A549 (cell line): ENCODE measurements around the gene GAL3ST1. TPM values are rescaled to one million over a fixed set of nuclear protein-coding genes. Genes with fewer than 3 reads are reported as not detected.

Experiments used
- ATAC-seq, 2 experiments: fragments of 200-7000 bp in 1 of 2; fragments of >200 bp in 1 of 2; cut with Nextera tagmentation in 1 of 2; cut with Tn5 transposase in 1 of 2; 3 replicates each; pipeline versions ENCODE4 v1.8.0 to v1.9.1; 2018 to 2020; ENCODE audit warnings: mild to moderate bottlenecking in 1 of 2, moderate library complexity in 1 of 2
- CTCF ChIA-PET: fragments of 300-600 bp; sonication (Branson Sonifier 250); formaldehyde crosslinking; extraction: SDS; loops from one replicate; lab custom pipeline; 2021; ENCODE audit warnings: antibody characterized with exemption, inconsistent platforms; lab: Yijun Ruan, JAX
- POLR2A ChIA-PET: fragments of 350-600 bp; formaldehyde crosslinking; extraction: SDS; loops from one replicate; lab custom pipeline; 2021; ENCODE audit warnings: antibody characterized with exemption, inconsistent platforms; lab: Yijun Ruan, JAX
- DNase-seq, 2 experiments: peaks; one replicate each; pipeline versions ENCODE4 v3.0.0 to v3.0.0-alpha.2; 2011 to 2016; ENCODE audit warnings: low read depth in 1 of 2, low spot score in 1 of 2
- FAIRE-seq: peaks from 2 replicates; lab custom pipeline; 2011; peaks lifted over from hg19 to GRCh38; lab: Jason Lieb, UNC
- H3K27ac ChIP-seq, 2 experiments: fragments of >200 bp; sonication (Bioruptor Twin); formaldehyde crosslinking; 3 replicates each; pipeline ENCODE4 v1.5.1; 2016 to 2017
- H3K4me1 ChIP-seq: fragments of >200 bp; sonication (Bioruptor Twin); formaldehyde crosslinking; 3 replicates; pipeline ENCODE4 v1.6.1; 2016
- H3K4me2 ChIP-seq: fragments of >200 bp; sonication (Bioruptor Twin); formaldehyde crosslinking; 3 replicates; pipeline ENCODE4 v1.6.1; 2016
- H3K4me3 ChIP-seq: fragments of >200 bp; sonication (Bioruptor Twin); formaldehyde crosslinking; 3 replicates; pipeline ENCODE4 v1.5.1; 2016
- H3K9me3 ChIP-seq: fragments of >200 bp; sonication (Bioruptor Twin); formaldehyde crosslinking; 3 replicates; pipeline ENCODE4 v1.6.1; 2016
- CBX2 ChIP-seq: fragments of 200-600 bp; sonication (generic); IDR thresholded peaks from 2 replicates; pipeline ENCODE4 v1.6.1; 2016; ENCODE audit warnings: low read depth, mild to moderate bottlenecking, borderline replicate concordance
- CBX8 ChIP-seq: fragments of 200-600 bp; sonication (generic); IDR thresholded peaks from 2 replicates; pipeline ENCODE4 v1.6.1; 2016
- CEBPB ChIP-seq, 2 experiments: fragments of >200 bp in 1 of 2; sonication (Bioruptor Twin) in 1 of 2; formaldehyde crosslinking in 1 of 2; IDR thresholded peaks; 2 replicates each; pipeline ENCODE4 v1.6.1; 2012 to 2016
- EHMT2 ChIP-seq: fragments of 200-600 bp; sonication (generic); IDR thresholded peaks from 2 replicates; pipeline ENCODE4 v1.6.1; 2016; ENCODE audit warnings: antibody characterized with exemption, low read depth, mild to moderate bottlenecking, moderate library complexity
- FOXS1 ChIP-seq: fragments of 250-450 bp; sonication (Bioruptor Pico); IDR thresholded peaks from 2 replicates; pipeline ENCODE4 v1.5.0; 2020; ENCODE audit warnings: mild to moderate bottlenecking, moderate library complexity
- HDAC2 ChIP-seq: fragments of 200-600 bp; sonication (generic); IDR thresholded peaks from 2 replicates; pipeline ENCODE4 v1.6.1; 2016
- HOXB13 ChIP-seq: fragments of 250-450 bp; sonication (Bioruptor Pico); IDR thresholded peaks from 2 replicates; pipeline ENCODE4 v1.5.0; 2020; ENCODE audit warnings: low read depth, mild to moderate bottlenecking, moderate library complexity
- HOXB5 ChIP-seq: fragments of 250-450 bp; sonication (Bioruptor Pico); IDR thresholded peaks from 2 replicates; pipeline ENCODE4 v1.5.0; 2020; ENCODE audit warnings: mild to moderate bottlenecking, moderate library complexity
- JUN ChIP-seq, 2 experiments: fragments of >200 bp; sonication (Bioruptor Twin); formaldehyde crosslinking; IDR thresholded peaks; 2 replicates in 1 of 2; 3 replicates in 1 of 2; pipeline ENCODE4 v1.6.1; 2016 to 2017
- MAX ChIP-seq: IDR thresholded peaks from 2 replicates; pipeline ENCODE4 v1.6.1; 2012
- MYC ChIP-seq: IDR thresholded peaks from 2 replicates; pipeline ENCODE4 v1.6.1; 2012; ENCODE audit warnings: mild to moderate bottlenecking, inconsistent platforms, low read length, improper control_type of control experiment, borderline replicate concordance
- RNF2 ChIP-seq: fragments of 200-600 bp; sonication (generic); IDR thresholded peaks from 2 replicates; pipeline ENCODE4 v1.6.1; 2016; ENCODE audit warnings: low read depth, mild to moderate bottlenecking, antibody characterized with exemption, moderate library complexity, borderline replicate concordance
- SMC3 ChIP-seq: fragments of >200 bp; sonication (Bioruptor Twin); formaldehyde crosslinking; IDR thresholded peaks from 3 replicates; pipeline ENCODE4 v1.6.1; 2018; ENCODE audit warnings: inconsistent platforms
- WGBS: methylation state at CpG from one replicate; pipeline ENCODE4 v1.1.6; 2017; ENCODE audit errors: missing lambda C conversion rate; 5-methylcytosine and 5-hydroxymethylcytosine counted together
- polyA plus RNA-seq, 4 experiments: library from polyadenylated mRNA; depleted of rRNA in 3 of 4; stranded (reverse); fragments of >200 nt; fragmentation: RNase III in 1 of 4; extraction: RNeasy Plus Mini Kit Qiagen cat#74134 plus additional on column Dnase treatment in 1 of 4; gene quantifications; 2 replicates in 3 of 4; 3 replicates in 1 of 4; pipeline ENCODE4 v1.2.3, GENCODE V29; 2011 to 2017
- TF ChIP-seq, protein P1 (sequence below): fragments of >200 bp; sonication (Bioruptor Twin); formaldehyde crosslinking; IDR thresholded peaks from 3 replicates; pipeline ENCODE4 v1.6.1; 2016
- TF ChIP-seq, protein P2 (sequence below): fragments of 200-600 bp; sonication (generic); IDR thresholded peaks from 2 replicates; pipeline ENCODE4 v1.6.1; 2016; ENCODE audit warnings: antibody characterized with exemption, mild to moderate bottlenecking, moderate library complexity

GAL3ST1 gene
- polyA plus RNA-seq, 2 of the 4 experiments (the other 2 are of a cell fraction), result 8.7 to 14.0 TPM

GRCh38 chr22:30523646-30524489 is 50.6 kb downstream of the GAL3ST1 start:
- no peaks in the 10 kb centered on the region for H3K9me3 ChIP-seq
- no peak overlapping the region for H3K4me3 ChIP-seq
- H3K27ac ChIP-seq, result no peak overlapping the region
- WGBS, result 52% methylated on average over 8 of the region's 8 CpGs
- no peak for TF ChIP-seq HOXB13 (CRISPR knock-in tag)
- no peak for TF ChIP-seq MAX
- TF ChIP-seq, all 56 proteins: peak for 0
- no peak overlapping the region for H3K4me2 ChIP-seq
- CTCF ChIA-PET, result interaction anchor here (1.0 kb wide), 1 partner anchor 29 kb away, joined by 3 read pairs; no protein-coding TSS in a partner anchor
- H3K4me1 ChIP-seq, result no peaks in the 10 kb centered on the region
- POLR2A ChIA-PET, result no interaction called here
- DNase-seq (no peak), ATAC-seq (no peak), FAIRE-seq (no peak)

DNA sequence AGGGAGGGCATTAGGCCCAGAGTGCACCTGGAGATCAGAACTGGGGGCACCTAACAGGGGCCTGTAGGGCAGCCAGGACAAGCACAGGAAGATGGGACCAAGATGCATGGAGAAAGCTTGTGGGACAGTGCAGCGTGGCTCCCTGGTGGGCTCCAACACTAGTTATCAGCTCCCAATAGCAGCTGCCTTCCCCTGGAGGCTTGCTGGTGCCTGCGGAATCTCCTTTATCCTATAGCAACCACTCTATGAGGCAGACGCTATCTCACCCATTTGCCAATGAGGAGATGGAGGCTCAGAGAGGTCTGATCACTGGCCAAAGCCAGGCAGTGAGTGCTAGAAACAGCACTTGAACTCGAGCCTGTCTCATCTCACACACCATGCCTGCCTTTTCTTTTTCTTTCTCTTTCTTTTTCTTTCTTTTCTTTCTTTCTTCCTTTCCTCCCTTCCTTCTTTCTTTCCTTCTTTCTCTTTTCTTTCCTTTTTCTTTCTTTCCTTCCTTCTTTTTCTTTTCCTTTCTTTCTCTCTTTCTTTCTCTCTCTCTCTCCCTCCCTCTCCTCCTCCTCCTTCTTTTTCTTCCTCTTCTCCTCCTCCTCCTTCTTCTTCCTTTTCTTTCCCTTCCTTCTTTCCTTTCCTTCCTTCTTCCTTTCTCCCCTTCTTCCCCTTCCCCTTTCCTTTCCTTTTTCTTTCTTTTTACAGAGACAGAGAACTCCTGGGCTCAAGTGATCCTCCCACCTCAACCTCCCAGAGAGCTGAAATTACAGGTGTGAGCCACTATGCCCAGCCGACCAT is 52.9 kb downstream of the GAL3ST1 start:
- CTCF ChIA-PET, result no interaction called here
- Histone ChIP-seq H3K4me1 (no peaks in the 10 kb centered on the region), H3K9me3 (no peaks in the 10 kb centered on the region), H3K4me2 (no peak overlapping the region), H3K4me3 (no peak overlapping the region), H3K27ac (no peak overlapping the region)
- no peak for FAIRE-seq
- no peak for DNase-seq
- WGBS, result 55% methylated on average over 5 of the region's 5 CpGs
- ATAC-seq, result no peak
- no peak for TF ChIP-seq MAX
- no peak for TF ChIP-seq MYC
- no peak for TF ChIP-seq JUN (IDR thresholded peaks at IDR 0.05)
- no peak for TF ChIP-seq CEBPB (IDR thresholded peaks at IDR 0.05)
- no peak for TF ChIP-seq HDAC2
- TF ChIP-seq HOXB5 (CRISPR knock-in tag), result no peak
- TF ChIP-seq SMC3, result no peak
- TF ChIP-seq EHMT2, result no peak
- POLR2A ChIA-PET, result no interaction called here

DNA sequence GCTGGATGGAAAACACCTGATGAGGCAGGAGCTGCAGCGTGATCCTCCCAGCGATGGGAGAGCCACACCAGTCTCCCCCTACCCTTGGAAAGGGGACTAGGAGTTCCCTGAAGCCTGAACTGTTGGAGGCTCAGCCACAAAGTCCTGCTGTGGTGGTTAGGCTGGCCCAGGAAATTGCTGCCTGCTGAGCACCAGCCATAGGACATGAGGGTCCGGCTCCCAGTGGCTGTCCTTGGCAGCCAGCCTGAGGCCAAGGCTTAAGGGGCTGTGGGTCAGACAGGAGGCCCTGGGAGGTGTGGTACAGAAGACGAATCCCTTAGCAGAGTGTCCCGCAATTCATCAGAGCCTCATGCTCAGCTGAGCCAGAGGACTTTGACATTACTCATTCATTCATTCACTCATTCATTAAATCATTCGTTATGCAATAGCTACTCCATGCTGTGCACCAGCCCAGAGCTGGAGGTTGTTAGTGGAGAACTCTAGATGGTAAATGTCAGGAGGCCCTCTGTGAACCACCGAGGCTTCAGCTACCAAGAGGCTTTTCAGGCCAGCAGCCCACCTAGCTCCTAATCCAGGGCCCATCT is 54.5 kb downstream of the GAL3ST1 start:
- ChIA-PET POLR2A (no interaction called here), CTCF (interaction anchor here (1.7 kb wide), 1 partner anchor 36 kb away, joined by 4 read pairs; no protein-coding TSS in a partner anchor)
- Histone ChIP-seq H3K27ac (no peak overlapping the region), H3K4me2 (no peak overlapping the region), H3K4me3 (no peak overlapping the region)
- ATAC-seq (no peak), FAIRE-seq (no peak), DNase-seq (no peak)
- TF ChIP-seq FOXS1 (no peak), MAX (no peak), CBX2 (no peak), CBX8 (no peak), RNF2 (no peak)
- TF ChIP-seq, protein P1, sequence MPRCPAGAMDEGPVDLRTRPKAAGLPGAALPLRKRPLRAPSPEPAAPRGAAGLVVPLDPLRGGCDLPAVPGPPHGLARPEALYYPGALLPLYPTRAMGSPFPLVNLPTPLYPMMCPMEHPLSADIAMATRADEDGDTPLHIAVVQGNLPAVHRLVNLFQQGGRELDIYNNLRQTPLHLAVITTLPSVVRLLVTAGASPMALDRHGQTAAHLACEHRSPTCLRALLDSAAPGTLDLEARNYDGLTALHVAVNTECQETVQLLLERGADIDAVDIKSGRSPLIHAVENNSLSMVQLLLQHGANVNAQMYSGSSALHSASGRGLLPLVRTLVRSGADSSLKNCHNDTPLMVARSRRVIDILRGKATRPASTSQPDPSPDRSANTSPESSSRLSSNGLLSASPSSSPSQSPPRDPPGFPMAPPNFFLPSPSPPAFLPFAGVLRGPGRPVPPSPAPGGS, result no peak
- TF ChIP-seq, protein P2, sequence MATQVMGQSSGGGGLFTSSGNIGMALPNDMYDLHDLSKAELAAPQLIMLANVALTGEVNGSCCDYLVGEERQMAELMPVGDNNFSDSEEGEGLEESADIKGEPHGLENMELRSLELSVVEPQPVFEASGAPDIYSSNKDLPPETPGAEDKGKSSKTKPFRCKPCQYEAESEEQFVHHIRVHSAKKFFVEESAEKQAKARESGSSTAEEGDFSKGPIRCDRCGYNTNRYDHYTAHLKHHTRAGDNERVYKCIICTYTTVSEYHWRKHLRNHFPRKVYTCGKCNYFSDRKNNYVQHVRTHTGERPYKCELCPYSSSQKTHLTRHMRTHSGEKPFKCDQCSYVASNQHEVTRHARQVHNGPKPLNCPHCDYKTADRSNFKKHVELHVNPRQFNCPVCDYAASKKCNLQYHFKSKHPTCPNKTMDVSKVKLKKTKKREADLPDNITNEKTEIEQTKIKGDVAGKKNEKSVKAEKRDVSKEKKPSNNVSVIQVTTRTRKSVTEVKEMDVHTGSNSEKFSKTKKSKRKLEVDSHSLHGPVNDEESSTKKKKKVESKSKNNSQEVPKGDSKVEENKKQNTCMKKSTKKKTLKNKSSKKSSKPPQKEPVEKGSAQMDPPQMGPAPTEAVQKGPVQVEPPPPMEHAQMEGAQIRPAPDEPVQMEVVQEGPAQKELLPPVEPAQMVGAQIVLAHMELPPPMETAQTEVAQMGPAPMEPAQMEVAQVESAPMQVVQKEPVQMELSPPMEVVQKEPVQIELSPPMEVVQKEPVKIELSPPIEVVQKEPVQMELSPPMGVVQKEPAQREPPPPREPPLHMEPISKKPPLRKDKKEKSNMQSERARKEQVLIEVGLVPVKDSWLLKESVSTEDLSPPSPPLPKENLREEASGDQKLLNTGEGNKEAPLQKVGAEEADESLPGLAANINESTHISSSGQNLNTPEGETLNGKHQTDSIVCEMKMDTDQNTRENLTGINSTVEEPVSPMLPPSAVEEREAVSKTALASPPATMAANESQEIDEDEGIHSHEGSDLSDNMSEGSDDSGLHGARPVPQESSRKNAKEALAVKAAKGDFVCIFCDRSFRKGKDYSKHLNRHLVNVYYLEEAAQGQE, result no peak
- TF ChIP-seq, all 56 proteins: peak for 0
- WGBS, result 74% methylated on average over 6 of the region's 7 CpGs
- no peaks in the 10 kb centered on the region for H3K9me3 ChIP-seq
- H3K4me1 ChIP-seq, result no peaks in the 10 kb centered on the region
